Neural cell (in vitro differentiated cells): ENCODE measurements around the gene SGTA. TPM values are rescaled to one million over a fixed set of nuclear protein-coding genes. Genes with fewer than 3 reads are reported as not detected.

Source experiments
- H2AFZ ChIP-seq: fragments of 200-600, 300-800 bp; sonication (generic), shearing (Covaris generic); 2 replicates; pipeline ENCODE4 v1.6.0; 2014; ENCODE audit warnings: low read depth, mild to moderate bottlenecking, antibody characterized with exemption, low read length, moderate library complexity
- H3F3A ChIP-seq: fragments of 200-600 bp; shearing (Covaris generic); 2 replicates; pipeline ENCODE4 v1.6.1; 2016; ENCODE audit warnings: mild to moderate bottlenecking, moderate library complexity, mixed read lengths, antibody characterized with exemption, low read length; ENCODE audit not compliant: insufficient read depth, poor library complexity, severe bottlenecking
- H3K27ac ChIP-seq: fragments of 200-600, 300-800 bp; sonication (generic), shearing (Covaris generic); 2 replicates; pipeline ENCODE4 v1.5.1; 2014; ENCODE audit warnings: mild to moderate bottlenecking, low read length, moderate library complexity
- H3K27me3 ChIP-seq: fragments of 300-800, 200-600 bp; sonication (generic), shearing (Covaris generic); 2 replicates; pipeline ENCODE4 v1.6.0; 2014; ENCODE audit warnings: mild to moderate bottlenecking, low read depth, low read length, moderate library complexity; ENCODE audit not compliant: insufficient read depth
- H3K36me3 ChIP-seq: fragments of 300-800, 200-600 bp; sonication (generic), shearing (Covaris generic); 2 replicates; pipeline ENCODE4 v1.5.1; 2014; ENCODE audit warnings: mild to moderate bottlenecking, antibody characterized with exemption, low read length, moderate library complexity; ENCODE audit not compliant: insufficient read depth
- H3K4me2 ChIP-seq: fragments of 300-800, 200-600 bp; sonication (generic), shearing (Covaris generic); 2 replicates; pipeline ENCODE4 v1.6.0; 2014; ENCODE audit warnings: mild to moderate bottlenecking, low read length
- H3K4me3 ChIP-seq: fragments of 300-800, 200-600 bp; sonication (generic), shearing (Covaris generic); 2 replicates; pipeline ENCODE4 v1.5.1; 2014; ENCODE audit warnings: mild to moderate bottlenecking, low read length, moderate library complexity
- H3K79me2 ChIP-seq: fragments of 200-600 bp; shearing (Covaris generic); replicated peaks from 2 replicates; pipeline ENCODE4 v1.6.0; 2014; ENCODE audit warnings: mild to moderate bottlenecking, low read length, moderate library complexity; ENCODE audit not compliant: insufficient read depth
- H3K9ac ChIP-seq: fragments of 300-800, 200-600 bp; sonication (generic), shearing (Covaris generic); 2 replicates; pipeline ENCODE4 v1.6.1; 2016; ENCODE audit warnings: mild to moderate bottlenecking, low read length, mixed read lengths
- H3K9me2 ChIP-seq: fragments of 200-600 bp; shearing (Covaris generic); 2 replicates; pipeline ENCODE4 v1.6.1; 2016; ENCODE audit warnings: mild to moderate bottlenecking, low read length, mixed read lengths; ENCODE audit not compliant: insufficient read depth
- H3K9me3 ChIP-seq: fragments of 200-600, 300-800 bp; sonication (generic), shearing (Covaris generic); 2 replicates; pipeline ENCODE4 v1.6.1; 2016; ENCODE audit warnings: mild to moderate bottlenecking, mixed run types, low read length, moderate library complexity, mixed read lengths
- H4K20me1 ChIP-seq: fragments of 200-600 bp; shearing (Covaris generic); 2 replicates; pipeline ENCODE4 v1.6.1; 2016; ENCODE audit warnings: mild to moderate bottlenecking, mixed run types; ENCODE audit not compliant: insufficient read depth
- EP300 ChIP-seq: fragments of 450-650 bp; conservative IDR thresholded peaks from 2 replicates; pipeline ENCODE4 v1.6.1; 2014; ENCODE audit warnings: antibody characterized with exemption, mild to moderate bottlenecking, moderate library complexity; ENCODE audit not compliant: poor library complexity, severe bottlenecking
- EZH2 ChIP-seq: fragments of 200-600, 300-800 bp; shearing (Covaris generic), sonication (generic); IDR thresholded peaks from 2 replicates; pipeline ENCODE4 v1.6.1; 2014; ENCODE audit warnings: antibody characterized with exemption, low read length, borderline replicate concordance, mild to moderate bottlenecking; ENCODE audit not compliant: insufficient read depth, poor library complexity, severe bottlenecking
- MXI1 ChIP-seq: fragments of 450-650 bp; conservative IDR thresholded peaks from 2 replicates; pipeline ENCODE4 v1.6.1; 2014; ENCODE audit warnings: antibody characterized with exemption, mild to moderate bottlenecking; ENCODE audit not compliant: poor library complexity, severe bottlenecking
- POLR2AphosphoS5 ChIP-seq: IDR thresholded peaks from 2 replicates; pipeline ENCODE4 v1.6.1; 2012
- RAD21 ChIP-seq: fragments of 450-650 bp; conservative IDR thresholded peaks from 2 replicates; pipeline ENCODE4 v1.6.1; 2014; ENCODE audit warnings: antibody characterized with exemption, mild to moderate bottlenecking, moderate library complexity
- REST ChIP-seq: IDR thresholded peaks from 2 replicates; pipeline ENCODE4 v1.6.1; 2012; ENCODE audit warnings: borderline replicate concordance
- SMC3 ChIP-seq: fragments of 450-650 bp; conservative IDR thresholded peaks from 2 replicates; pipeline ENCODE4 v1.6.1; 2014; ENCODE audit warnings: antibody characterized with exemption, mild to moderate bottlenecking, moderate library complexity; ENCODE audit not compliant: poor library complexity
- TAF1 ChIP-seq: IDR thresholded peaks from 2 replicates; pipeline ENCODE4 v1.6.1; 2012; ENCODE audit warnings: low read depth
- polyA plus RNA-seq: library from polyadenylated mRNA; depleted of rRNA; stranded (reverse); fragments of >200 nt; gene quantifications from 2 replicates; pipeline ENCODE4 v1.2.3, GENCODE V29; 2014
- TF ChIP-seq, protein P1 (sequence below): fragments of 450-650 bp; IDR thresholded peaks from 2 replicates; pipeline ENCODE4 v1.5.1; 2014; ENCODE audit warnings: antibody characterized with exemption, mild to moderate bottlenecking, moderate library complexity; ENCODE audit not compliant: poor library complexity, severe bottlenecking

Gene SGTA
- polyA plus RNA-seq, 1 donor from 2014 or later: 80.6 TPM

- Histone ChIP-seq H3K27ac (no peak overlapping the region), H4K20me1 (no peaks in the 10 kb centered on the region), H2AFZ (no peak overlapping the region), H3K36me3 (peaks cover 12% of the 10 kb centered on the region), H3K79me2 (no peaks in the 10 kb centered on the region), H3K27me3 (no peaks in the 10 kb centered on the region), H3K9me2 (no peaks in the 10 kb centered on the region), H3K4me2 (no peak overlapping the region), H3K9me3 (no peaks in the 10 kb centered on the region), H3K9ac (no peak overlapping the region), H3K4me3 (no peak overlapping the region), H3F3A (no peaks in the 10 kb centered on the region)
- TF ChIP-seq SMC3: no peak
- TF ChIP-seq MXI1: no peak
- no peak for TF ChIP-seq POLR2AphosphoS5
These were observed 71.8 kb downstream of the SGTA start for GRCh38 chr19:2711172-2711874.

DNA sequence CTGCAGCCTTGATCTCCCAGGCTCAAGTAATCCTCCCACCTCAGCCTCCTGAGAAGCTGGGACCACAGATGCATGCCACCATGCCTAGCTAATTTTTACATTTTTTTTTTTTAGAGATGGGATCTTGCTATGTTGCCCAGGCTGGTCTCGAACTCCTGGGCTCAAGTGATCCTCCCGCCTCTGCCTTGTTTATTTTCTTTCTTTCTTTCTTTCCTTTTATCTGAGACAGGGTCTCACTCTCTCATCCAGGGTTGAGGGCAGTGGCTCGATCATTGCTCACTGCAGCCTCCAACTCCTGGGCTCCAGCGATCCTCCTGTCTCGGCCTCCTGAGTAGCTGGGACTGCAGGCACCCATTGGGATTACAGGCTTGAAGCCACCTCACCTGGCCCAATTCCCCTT, 76.8 kb downstream of the SGTA start:
- Histone ChIP-seq H3K9me2 (no peaks in the 10 kb centered on the region), H3K27me3 (peaks cover 10% of the 10 kb centered on the region), H4K20me1 (no peaks in the 10 kb centered on the region), H3K79me2 (no peaks in the 10 kb centered on the region), H3K4me3 (no peak overlapping the region), H3K9me3 (no peaks in the 10 kb centered on the region), H3K9ac (no peak overlapping the region), H3K4me2 (no peak overlapping the region), H3F3A (no peaks in the 10 kb centered on the region), H3K36me3 (no peaks in the 10 kb centered on the region), H3K27ac (no peak overlapping the region), H2AFZ (no peak overlapping the region)
- TF ChIP-seq SMC3 (no peak), MXI1 (no peak), REST (no peak), RAD21 (no peak), TAF1 (no peak), EZH2 (no peak), POLR2AphosphoS5 (no peak), EP300 (no peak)
- TF ChIP-seq, protein P1, sequence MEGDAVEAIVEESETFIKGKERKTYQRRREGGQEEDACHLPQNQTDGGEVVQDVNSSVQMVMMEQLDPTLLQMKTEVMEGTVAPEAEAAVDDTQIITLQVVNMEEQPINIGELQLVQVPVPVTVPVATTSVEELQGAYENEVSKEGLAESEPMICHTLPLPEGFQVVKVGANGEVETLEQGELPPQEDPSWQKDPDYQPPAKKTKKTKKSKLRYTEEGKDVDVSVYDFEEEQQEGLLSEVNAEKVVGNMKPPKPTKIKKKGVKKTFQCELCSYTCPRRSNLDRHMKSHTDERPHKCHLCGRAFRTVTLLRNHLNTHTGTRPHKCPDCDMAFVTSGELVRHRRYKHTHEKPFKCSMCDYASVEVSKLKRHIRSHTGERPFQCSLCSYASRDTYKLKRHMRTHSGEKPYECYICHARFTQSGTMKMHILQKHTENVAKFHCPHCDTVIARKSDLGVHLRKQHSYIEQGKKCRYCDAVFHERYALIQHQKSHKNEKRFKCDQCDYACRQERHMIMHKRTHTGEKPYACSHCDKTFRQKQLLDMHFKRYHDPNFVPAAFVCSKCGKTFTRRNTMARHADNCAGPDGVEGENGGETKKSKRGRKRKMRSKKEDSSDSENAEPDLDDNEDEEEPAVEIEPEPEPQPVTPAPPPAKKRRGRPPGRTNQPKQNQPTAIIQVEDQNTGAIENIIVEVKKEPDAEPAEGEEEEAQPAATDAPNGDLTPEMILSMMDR: no peak

Other genes starting within 250 kb of the SGTA start
- gene GNG7, start 80.6 kb downstream of the SGTA start, polyA plus RNA-seq: 3.0 and 3.6 TPM in 2 replicates
- 39.8 and 59.1 TPM in 2 replicates for gene DIRAS1, start 61.9 kb downstream of the SGTA start, polyA plus RNA-seq
- gene SLC39A3, start 43.3 kb downstream of the SGTA start, polyA plus RNA-seq: 56.4 and 72.8 TPM in 2 replicates
- 102 and 113 TPM in 2 replicates for gene THOP1, start 2.2 kb upstream of the SGTA start, polyA plus RNA-seq
- 22.5 and 24.0 TPM in 2 replicates for gene ZNF554, start 36.6 kb upstream of the SGTA start, polyA plus RNA-seq
- gene ZNF555, start 58.2 kb upstream of the SGTA start, polyA plus RNA-seq: 6.5 and 8.6 TPM in 2 replicates
- 0.14 and 0.28 TPM in 2 replicates for gene ZNF556, start 84.1 kb upstream of the SGTA start, polyA plus RNA-seq
- 3.0 and 5.8 TPM in 2 replicates for gene ZNF57, start 117.7 kb upstream of the SGTA start, polyA plus RNA-seq
- 10.2 and 13.0 TPM in 2 replicates for gene ZNF77, start 161.7 kb upstream of the SGTA start, polyA plus RNA-seq
- gene TLE6, start 194.3 kb upstream of the SGTA start, polyA plus RNA-seq: 4.0 and 5.7 TPM in 2 replicates
- gene TLE2, start 246.0 kb upstream of the SGTA start, polyA plus RNA-seq: 7.0 and 9.6 TPM in 2 replicates